T-cell (primary cell): ENCODE data around the gene DCUN1D3. TPM values are rescaled to one million over a fixed set of nuclear protein-coding genes. Genes with fewer than 3 reads are reported as not detected.
"Not testable (repeated sequence)": the region's sequence is repeated elsewhere in the genome, so short reads cannot be mapped to it uniquely, and the experiment has no call there.

Experiments used
- ATAC-seq, 4 experiments: fragments of 200-7000 bp in 3 of 4; fragments of 150-1000 bp in 1 of 4; cut with Tn5 transposase; replicated peaks in 1 of 4; 1 replicate in 3 of 4; 2 replicates in 1 of 4; pipeline ENCODE4 v1.10.0; 2021; ENCODE audit warnings: moderate library complexity in 3 of 4, mild to moderate bottlenecking in 2 of 4, moderate number of reproducible peaks in 1 of 4
- CTCF ChIA-PET, 2 donors: fragments of 300-600 bp; sonication (Branson Sonifier 250); formaldehyde crosslinking; loops; one replicate each; lab custom pipeline; 2022; ENCODE audit warnings: antibody characterized with exemption in 2 of 2; lab: Charles Lee
- POLR2A ChIA-PET, 2 donors: fragments of 300-600 bp; sonication (Branson Sonifier 250); formaldehyde crosslinking; loops; one replicate each; lab custom pipeline; 2022; ENCODE audit warnings: antibody characterized with exemption in 2 of 2; lab: Charles Lee
- DNase-seq, 35 experiments: peaks; one replicate each; pipeline versions ENCODE4 v3.0.0 to v3.0.0-alpha.2; 2013 to 2023
- H3K27ac ChIP-seq: one replicate; pipeline ENCODE4 v1.5.1; 2013; ENCODE audit warnings: low read length
- H3K27me3 ChIP-seq, 2 experiments: replicated peaks in 1 of 2; 1 replicate in 1 of 2; 2 replicates in 1 of 2; pipeline versions ENCODE4 v1.6.1 to v1.7.0; 2013; ENCODE audit warnings: low read length in 1 of 2, mixed read lengths in 1 of 2; ENCODE audit not compliant: control insufficient read depth in 2 of 2, insufficient read depth in 2 of 2; ENCODE audit errors: extremely low read depth in 1 of 2
- H3K36me3 ChIP-seq, 2 donors: 1 replicate in 1 of 2; 2 replicates in 1 of 2; pipeline versions ENCODE4 v1.6.1 to v1.7.0; 2013; ENCODE audit warnings: low read length in 1 of 2; ENCODE audit not compliant: control insufficient read depth in 2 of 2, insufficient read depth in 1 of 2; ENCODE audit errors: extremely low read depth in 1 of 2
- H3K4me1 ChIP-seq, 2 experiments: 1 replicate in 1 of 2; 2 replicates in 1 of 2; pipeline versions ENCODE4 v1.6.1 to v1.7.0; 2013; ENCODE audit warnings: low read length in 2 of 2, mixed read lengths in 1 of 2; ENCODE audit not compliant: insufficient read depth in 2 of 2, control insufficient read depth in 1 of 2; ENCODE audit errors: extremely low read depth in 1 of 2
- H3K4me3 ChIP-seq, 2 donors: 1 replicate in 1 of 2; 2 replicates in 1 of 2; pipeline versions ENCODE4 v1.5.1 to v1.7.0; 2013; ENCODE audit warnings: mild to moderate bottlenecking in 2 of 2, low read length in 1 of 2, moderate library complexity in 1 of 2; ENCODE audit not compliant: control insufficient read depth in 1 of 2; ENCODE audit errors: extremely low read depth in 1 of 2
- H3K9me3 ChIP-seq: 2 replicates; pipeline ENCODE4 v1.7.0; 2013
- H3K27ac Mint-ChIP-seq, 2 donors: one replicate each; pipeline ENCODE4 v1.8.0; 2020 to 2021; ENCODE audit warnings: mild to moderate bottlenecking in 2 of 2, mixed read lengths in 2 of 2
- H3K27me3 Mint-ChIP-seq, 2 donors: one replicate each; pipeline ENCODE4 v1.8.0; 2021 to 2022; ENCODE audit warnings: mixed read lengths in 2 of 2
- H3K36me3 Mint-ChIP-seq: one replicate; pipeline ENCODE4 v1.8.0; 2021; ENCODE audit warnings: mixed read lengths
- H3K4me1 Mint-ChIP-seq, 3 donors: one replicate each; pipeline ENCODE4 v1.8.0; 2020 to 2022; ENCODE audit warnings: mixed read lengths in 3 of 3, mild to moderate bottlenecking in 1 of 3
- H3K4me3 Mint-ChIP-seq, 3 donors: one replicate each; pipeline ENCODE4 v1.8.0; 2020 to 2022; ENCODE audit warnings: mild to moderate bottlenecking in 3 of 3, mixed read lengths in 3 of 3, moderate library complexity in 3 of 3
- H3K9me3 Mint-ChIP-seq, 3 donors: one replicate each; pipeline ENCODE4 v1.8.0; 2020 to 2022; ENCODE audit warnings: mixed read lengths in 3 of 3
- WGBS: methylation state at CpG from one replicate; pipeline ENCODE4 v1.1.5; 2013; ENCODE audit warnings: missing lambda C conversion rate; ENCODE audit not compliant: insufficient coverage; 5-methylcytosine and 5-hydroxymethylcytosine counted together
- total RNA-seq, 35 experiments: library from RNA in 6 of 35; stranded (reverse) in 6 of 35; fragments of 120-200 nt in 1 of 35; gene quantifications; one replicate each; pipeline versions ENCODE4 v1.2.1 to v1.2.4 and lab custom pipeline; 2013 to 2026

The DCUN1D3 gene
- total RNA-seq, 5 donors from 2014 or later (not counting 1 experiment from before 2014, with no cell fraction given), result 3.3 to 7.5 (median 5.7) TPM

- ATAC-seq, result no peak
- Histone ChIP-seq H3K4me3 (no peak overlapping the region), H3K27me3 (peaks cover 0 to 6% of the 10 kb centered on the region in 2 experiments), H3K4me1 (no peaks in the 10 kb centered on the region), H3K9me3 (no peaks in the 10 kb centered on the region), H3K27ac (no peak overlapping the region), H3K36me3 (no peaks in the 10 kb centered on the region)
- ChIA-PET POLR2A (no interaction called here), CTCF (no interaction called here)
- H3K4me1 Mint-ChIP-seq, result no peaks in the 10 kb centered on the region
- no peak overlapping the region for H3K27ac Mint-ChIP-seq
- no peak overlapping the region for H3K4me3 Mint-ChIP-seq
- no peaks in the 10 kb centered on the region for H3K36me3 Mint-ChIP-seq
- H3K27me3 Mint-ChIP-seq, result no peaks in the 10 kb centered on the region
- DNase-seq, result no peak
- no peaks in the 10 kb centered on the region for H3K9me3 Mint-ChIP-seq
Measured at GRCh38 chr16:20933589-20933988, 33.4 kb upstream of the DCUN1D3 start.

DNA sequence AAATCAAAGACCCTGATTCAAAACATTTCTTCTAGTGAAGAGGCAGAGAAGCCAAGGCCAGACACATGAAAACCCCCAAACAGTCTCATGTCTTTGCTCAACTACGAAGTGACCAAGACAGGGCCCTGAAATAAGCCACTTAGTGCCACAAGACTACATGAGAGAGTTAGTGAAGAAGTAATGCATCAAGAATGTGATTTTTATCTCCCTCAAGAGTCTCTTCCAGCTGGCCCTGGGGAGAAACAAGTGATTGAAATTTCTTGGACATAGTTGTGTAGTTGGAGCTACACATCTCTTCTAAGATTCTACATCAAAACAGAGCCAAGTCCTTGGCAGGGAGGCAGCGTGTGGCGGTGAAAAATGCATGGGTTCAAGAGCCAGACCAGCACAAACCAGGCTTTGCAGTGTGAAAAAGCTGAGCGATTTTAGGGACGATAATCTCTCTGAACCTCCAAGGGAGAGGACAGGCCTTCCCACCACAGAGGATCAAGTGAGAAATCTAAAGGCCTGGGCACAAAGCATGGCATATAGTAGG is 31.0 kb upstream of the DCUN1D3 start:
- Mint-ChIP-seq H3K4me3 (no peak overlapping the region), H3K36me3 (peaks cover 10% of the 10 kb centered on the region), H3K27me3 (no peaks in the 10 kb centered on the region), H3K9me3 (no peaks in the 10 kb centered on the region), H3K4me1 (no peaks in the 10 kb centered on the region), H3K27ac (no peak overlapping the region)
- no peaks in the 10 kb centered on the region for H3K9me3 ChIP-seq
- DNase-seq (no peak), ATAC-seq (no peak)
- WGBS, result 100% methylated on average over 2 of the region's 5 CpGs
- H3K4me1 ChIP-seq, result no peaks in the 10 kb centered on the region
- H3K36me3 ChIP-seq, result no peaks in the 10 kb centered on the region
- no peak overlapping the region for H3K4me3 ChIP-seq
- no peak overlapping the region for H3K27ac ChIP-seq
- no peaks in the 10 kb centered on the region for H3K27me3 ChIP-seq
- ChIA-PET POLR2A (no interaction called here), CTCF (no interaction called here)

DNA sequence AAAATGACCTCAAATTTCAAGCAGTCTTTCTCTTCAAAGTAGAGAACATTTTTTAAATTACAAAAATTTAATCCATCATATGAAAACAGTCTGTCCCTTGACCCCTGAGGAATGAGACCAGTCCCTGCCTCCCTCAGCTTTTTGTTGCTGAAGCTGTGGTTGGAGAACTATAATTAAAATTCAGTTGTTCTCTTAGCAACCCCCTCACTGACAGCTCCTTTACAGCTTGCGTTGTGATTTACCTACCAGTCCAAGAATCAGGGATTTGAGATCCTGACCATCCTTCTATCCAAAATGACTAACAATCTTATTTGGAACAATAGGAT is 30.2 kb upstream of the DCUN1D3 start:
- H3K27me3 ChIP-seq, result no peaks in the 10 kb centered on the region
- no peak for DNase-seq
- CTCF ChIA-PET, result interaction anchor here in 1 of 2 donors (0.7 kb wide), 1 partner anchor 314 kb away, joined by 5 read pairs; no protein-coding TSS in a partner anchor
- no peak overlapping the region for H3K27ac ChIP-seq
- no peaks in the 10 kb centered on the region for H3K9me3 ChIP-seq
- no peak overlapping the region for H3K4me3 ChIP-seq
- POLR2A ChIA-PET, result no interaction called here
- Mint-ChIP-seq H3K27me3 (no peaks in the 10 kb centered on the region), H3K4me3 (no peak overlapping the region), H3K27ac (no peak overlapping the region), H3K36me3 (peaks cover 15% of the 10 kb centered on the region), H3K4me1 (no peaks in the 10 kb centered on the region), H3K9me3 (no peaks in the 10 kb centered on the region)
- H3K36me3 ChIP-seq, result peaks cover 0 to 5% of the 10 kb centered on the region in 2 donors
- WGBS, result 33% methylated on average over 1 of the region's 1 CpG
- H3K4me1 ChIP-seq, result no peaks in the 10 kb centered on the region
- ATAC-seq, result no peak

- H3K4me3 ChIP-seq, H3K27me3 Mint-ChIP-seq, POLR2A ChIA-PET, ATAC-seq, H3K4me3 Mint-ChIP-seq, H3K4me1 Mint-ChIP-seq, H3K9me3 ChIP-seq, H3K27ac ChIP-seq, DNase-seq, H3K27ac Mint-ChIP-seq, H3K4me1 ChIP-seq, H3K36me3 ChIP-seq, H3K9me3 Mint-ChIP-seq, H3K27me3 ChIP-seq: not testable (repeated sequence)
- H3K36me3 Mint-ChIP-seq, result peaks cover 17% of the 10 kb centered on the region
- 87% methylated on average over 6 of the region's 10 CpGs for WGBS
- CTCF ChIA-PET, result interaction anchor here in 1 of 2 donors (0.7 kb wide), 1 partner anchor 314 kb away, joined by 5 read pairs; no protein-coding TSS in a partner anchor
Measured at GRCh38 chr16:20929676-20930364, 29.7 kb upstream of the DCUN1D3 start.

DNA sequence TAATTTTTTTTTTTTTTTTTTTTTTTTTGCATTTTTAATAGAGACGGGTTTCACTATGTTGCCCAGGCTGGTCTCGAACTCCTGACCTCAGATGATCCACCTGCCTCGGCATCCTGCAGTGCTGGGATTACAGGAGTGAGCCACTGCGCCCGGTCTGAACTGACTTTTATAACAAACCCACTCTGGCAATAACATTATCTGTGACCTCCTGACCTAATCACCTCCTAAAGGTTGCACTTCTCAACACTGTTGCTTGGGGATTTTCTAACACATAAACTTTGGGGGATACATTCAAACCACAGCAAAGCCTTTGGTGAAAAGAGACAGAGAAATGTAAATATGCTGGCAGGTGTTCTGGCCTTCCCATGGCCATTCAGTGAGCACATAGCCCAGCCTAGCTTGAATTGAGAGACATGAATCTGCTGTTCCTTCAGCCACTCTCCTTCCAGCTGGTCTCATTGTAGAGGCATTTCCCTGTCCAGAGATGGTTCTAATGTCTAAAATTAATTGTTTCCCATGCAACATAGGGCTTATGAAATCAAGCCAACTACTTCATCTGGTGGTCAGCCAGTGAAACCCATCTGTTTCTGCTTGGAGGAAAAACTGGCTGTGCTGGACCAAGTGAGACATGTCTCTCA is 28.7 kb upstream of the DCUN1D3 start:
- CTCF ChIA-PET, result no interaction called here
- WGBS, result no CpG with 5 or more reads among the region's 5 CpGs
- peaks cover 20% of the 10 kb centered on the region for H3K36me3 Mint-ChIP-seq
- DNase-seq (no peak), ATAC-seq (no peak)
- Histone ChIP-seq H3K4me1 (no peaks in the 10 kb centered on the region), H3K27ac (no peak overlapping the region), H3K36me3 (peaks cover 5 to 6% of the 10 kb centered on the region in 2 donors), H3K4me3 (no peak overlapping the region), H3K27me3 (no peaks in the 10 kb centered on the region), H3K9me3 (no peaks in the 10 kb centered on the region)
- H3K27ac Mint-ChIP-seq, result no peak overlapping the region
- no peak overlapping the region for H3K4me3 Mint-ChIP-seq
- no peaks in the 10 kb centered on the region for H3K4me1 Mint-ChIP-seq
- POLR2A ChIA-PET, result no interaction called here
- no peaks in the 10 kb centered on the region for H3K9me3 Mint-ChIP-seq
- H3K27me3 Mint-ChIP-seq, result no peaks in the 10 kb centered on the region

- Histone ChIP-seq H3K4me1 (no peaks in the 10 kb centered on the region), H3K9me3 (no peaks in the 10 kb centered on the region), H3K4me3 (no peak overlapping the region), H3K27ac (no peak overlapping the region), H3K27me3 (no peaks in the 10 kb centered on the region), H3K36me3 (peaks cover 8% of the 10 kb centered on the region in 2 donors)
- Mint-ChIP-seq H3K4me3 (no peak overlapping the region), H3K9me3 (no peaks in the 10 kb centered on the region), H3K27ac (no peak overlapping the region), H3K27me3 (no peaks in the 10 kb centered on the region), H3K36me3 (peaks cover 24% of the 10 kb centered on the region), H3K4me1 (no peaks in the 10 kb centered on the region)
- 100% methylated on average over 1 of the region's 1 CpG for WGBS
- ATAC-seq (no peak), DNase-seq (no peak)
- ChIA-PET POLR2A (no interaction called here), CTCF (no interaction called here)
Measured at GRCh38 chr16:20925751-20926150, 25.6 kb upstream of the DCUN1D3 start.
